ENCODE results near the gene CLCN2.

DNA sequence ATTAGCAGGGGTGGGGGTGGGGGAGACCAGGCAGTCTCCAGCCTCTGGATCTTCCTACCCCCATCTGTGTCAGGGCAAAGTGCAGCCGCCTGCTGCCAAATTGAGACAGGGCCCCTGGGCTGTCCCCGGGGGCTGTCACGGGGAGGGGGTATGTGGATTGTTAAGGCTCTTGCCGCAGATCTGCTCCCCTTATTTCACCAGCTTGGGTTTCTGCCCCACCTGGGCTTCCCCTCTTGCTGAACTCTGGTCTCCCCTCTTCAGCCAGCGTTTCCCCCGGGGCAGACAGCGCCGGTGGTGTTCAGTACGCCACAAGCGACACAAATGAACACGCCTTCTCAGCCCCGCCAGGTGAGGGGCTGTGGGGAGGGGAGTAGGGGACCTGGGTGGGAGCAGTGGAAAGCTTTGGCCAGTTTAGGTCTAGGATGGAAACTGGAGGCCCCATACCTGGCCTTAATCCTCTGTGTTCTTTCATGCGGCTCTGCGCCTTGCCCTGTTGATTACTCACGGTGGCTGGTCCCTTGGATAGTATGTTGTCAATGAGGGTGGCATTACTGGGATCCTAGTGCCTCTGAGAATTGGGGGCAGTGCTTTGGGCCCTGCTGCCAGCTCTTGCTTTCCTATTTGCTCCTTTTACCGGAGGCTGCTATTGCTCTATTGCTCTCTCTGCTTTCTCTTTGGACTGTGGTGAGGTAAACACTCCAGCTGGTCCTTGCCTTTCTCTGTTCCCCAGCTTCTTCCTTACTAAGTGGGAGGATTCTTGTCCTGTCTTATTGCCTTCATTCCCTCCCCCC is 45.3 kb downstream of the CLCN2 start:
- TF ChIP-seq, protein P1, sequence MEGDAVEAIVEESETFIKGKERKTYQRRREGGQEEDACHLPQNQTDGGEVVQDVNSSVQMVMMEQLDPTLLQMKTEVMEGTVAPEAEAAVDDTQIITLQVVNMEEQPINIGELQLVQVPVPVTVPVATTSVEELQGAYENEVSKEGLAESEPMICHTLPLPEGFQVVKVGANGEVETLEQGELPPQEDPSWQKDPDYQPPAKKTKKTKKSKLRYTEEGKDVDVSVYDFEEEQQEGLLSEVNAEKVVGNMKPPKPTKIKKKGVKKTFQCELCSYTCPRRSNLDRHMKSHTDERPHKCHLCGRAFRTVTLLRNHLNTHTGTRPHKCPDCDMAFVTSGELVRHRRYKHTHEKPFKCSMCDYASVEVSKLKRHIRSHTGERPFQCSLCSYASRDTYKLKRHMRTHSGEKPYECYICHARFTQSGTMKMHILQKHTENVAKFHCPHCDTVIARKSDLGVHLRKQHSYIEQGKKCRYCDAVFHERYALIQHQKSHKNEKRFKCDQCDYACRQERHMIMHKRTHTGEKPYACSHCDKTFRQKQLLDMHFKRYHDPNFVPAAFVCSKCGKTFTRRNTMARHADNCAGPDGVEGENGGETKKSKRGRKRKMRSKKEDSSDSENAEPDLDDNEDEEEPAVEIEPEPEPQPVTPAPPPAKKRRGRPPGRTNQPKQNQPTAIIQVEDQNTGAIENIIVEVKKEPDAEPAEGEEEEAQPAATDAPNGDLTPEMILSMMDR (IDR thresholded peaks at IDR 0.05): no peak
- no peak for TF ChIP-seq POLR2A (IDR thresholded peaks at IDR 0.05)

All from body of pancreas (tissue), 4 donors.